ENCODE measurements around the gene NDFIP1. TPM values are rescaled to one million over a fixed set of nuclear protein-coding genes. Genes with fewer than 3 reads are reported as not detected.
"Not testable (repeated sequence)": the region's sequence is repeated elsewhere in the genome, so short reads cannot be mapped to it uniquely, and the experiment has no call there.

NDFIP1 gene
- total RNA-seq, 1 experiment from 2014 or later, result 40.7 TPM

GRCh38 chr5:142186857-142187594 lies 78.4 kb downstream of the NDFIP1 start:
- Histone ChIP-seq H3K9me2 (ENCODE audit: insufficient read depth) (no peaks in the 10 kb centered on the region), H2AFZ (no peak overlapping the region), H3K27ac (no peak overlapping the region), H3K79me2 (ENCODE audit: low read depth) (no peaks in the 10 kb centered on the region), H3K27me3 (ENCODE audit: insufficient read depth, low read depth) (no peaks in the 10 kb centered on the region), H4K20me1 (ENCODE audit: insufficient read depth) (no peaks in the 10 kb centered on the region), H3K9me3 (ENCODE audit: insufficient read depth, low read depth) (no peaks in the 10 kb centered on the region), H3K36me3 (ENCODE audit: low read depth) (no peaks in the 10 kb centered on the region), H3F3A (ENCODE audit: insufficient read depth, low read depth) (no peaks in the 10 kb centered on the region), H3K4me3 (no peak overlapping the region), H3K4me2 (peak overlapping the region; percentile 6; the same call in 1 of the 2 replicates), H3K4me1 (replicated peaks; ENCODE audit: insufficient read depth) (peaks cover 6% of the 10 kb centered on the region; the same call in 1 of the 2 replicates)
- no peak for TF ChIP-seq EZH2 (IDR thresholded peaks at IDR 0.05; ENCODE audit: low read depth)
- TF ChIP-seq CTCF (conservative IDR thresholded peaks at IDR 0.05), result no peak
- BruUV-seq (replicated peaks), result no TSS peak
- peak in 1 of 2 experiments; percentile 43 for DNase-seq
- POLR2A ChIA-PET (ENCODE audit: unreplicated experiment), result no interaction called here
- intact Hi-C loops (cut with micrococcal nuclease; ENCODE audit: unreplicated experiment), result no loop called here
- CTCF ChIA-PET, result no interaction called here

- H3K79me2 ChIP-seq (ENCODE audit: low read depth); CTCF ChIA-PET; H4K20me1 ChIP-seq (ENCODE audit: insufficient read depth); H3K27ac ChIP-seq; POLR2A ChIA-PET (ENCODE audit: unreplicated experiment); H3K27me3 ChIP-seq (ENCODE audit: insufficient read depth, low read depth); H3K4me3 ChIP-seq; H3F3A ChIP-seq (ENCODE audit: insufficient read depth, low read depth); intact Hi-C loops (cut with micrococcal nuclease; ENCODE audit: unreplicated experiment); H3K9me3 ChIP-seq (ENCODE audit: insufficient read depth, low read depth); H3K9me2 ChIP-seq (ENCODE audit: insufficient read depth); H3K36me3 ChIP-seq (ENCODE audit: low read depth); H3K4me2 ChIP-seq; DNase-seq; H2AFZ ChIP-seq; H3K4me1 ChIP-seq (replicated peaks; ENCODE audit: insufficient read depth); BruUV-seq (replicated peaks): not testable (repeated sequence)
These were observed 80.1 kb downstream of the NDFIP1 start for GRCh38 chr5:142188691-142189090.

GRCh38 chr5:142189813-142190212 lies 81.2 kb downstream of the NDFIP1 start:
- Histone ChIP-seq H3K79me2 (ENCODE audit: low read depth) (no peaks in the 10 kb centered on the region), H3K4me1 (replicated peaks; ENCODE audit: insufficient read depth) (peaks cover 6% of the 10 kb centered on the region; the same call in 1 of the 2 replicates), H3K9me2 (ENCODE audit: insufficient read depth) (no peaks in the 10 kb centered on the region), H3K27ac (no peak overlapping the region), H2AFZ (no peak overlapping the region), H3K4me2 (no peak overlapping the region), H3F3A (ENCODE audit: insufficient read depth, low read depth) (no peaks in the 10 kb centered on the region), H3K36me3 (ENCODE audit: low read depth) (no peaks in the 10 kb centered on the region), H3K27me3 (ENCODE audit: insufficient read depth, low read depth) (no peaks in the 10 kb centered on the region), H3K4me3 (no peak overlapping the region), H3K9me3 (ENCODE audit: insufficient read depth, low read depth) (no peaks in the 10 kb centered on the region), H4K20me1 (ENCODE audit: insufficient read depth) (no peaks in the 10 kb centered on the region)
- BruUV-seq (replicated peaks), result no TSS peak
- TF ChIP-seq CTCF (conservative IDR thresholded peaks at IDR 0.05) (no peak), EZH2 (IDR thresholded peaks at IDR 0.05; ENCODE audit: low read depth) (no peak)
- POLR2A ChIA-PET (ENCODE audit: unreplicated experiment), result no interaction called here
- no peak for DNase-seq
- CTCF ChIA-PET, result no interaction called here
- intact Hi-C loops (cut with micrococcal nuclease; ENCODE audit: unreplicated experiment), result no loop called here

- no peak overlapping the region for H3K4me2 ChIP-seq
- no peaks in the 10 kb centered on the region for H3K9me3 ChIP-seq (ENCODE audit: insufficient read depth, low read depth)
- no peaks in the 10 kb centered on the region for H4K20me1 ChIP-seq (ENCODE audit: insufficient read depth)
- no peak for TF ChIP-seq EZH2 (IDR thresholded peaks at IDR 0.05; ENCODE audit: low read depth)
- no peak for TF ChIP-seq CTCF (conservative IDR thresholded peaks at IDR 0.05)
- intact Hi-C loops (cut with micrococcal nuclease; ENCODE audit: unreplicated experiment), result no loop called here
- no peak overlapping the region for H3K4me3 ChIP-seq
- POLR2A ChIA-PET (ENCODE audit: unreplicated experiment), result no interaction called here
- no peaks in the 10 kb centered on the region for H3F3A ChIP-seq (ENCODE audit: insufficient read depth, low read depth)
- no peak overlapping the region for H3K27ac ChIP-seq
- H3K36me3 ChIP-seq (ENCODE audit: low read depth), result no peaks in the 10 kb centered on the region
- no peaks in the 10 kb centered on the region for H3K27me3 ChIP-seq (ENCODE audit: insufficient read depth, low read depth)
- no peaks in the 10 kb centered on the region for H3K79me2 ChIP-seq (ENCODE audit: low read depth)
- no peak for DNase-seq
- no peaks in the 10 kb centered on the region for H3K9me2 ChIP-seq (ENCODE audit: insufficient read depth)
- CTCF ChIA-PET, result no interaction called here
- no TSS peak for BruUV-seq (replicated peaks)
- no peak overlapping the region for H2AFZ ChIP-seq
- no peaks in the 10 kb centered on the region for H3K4me1 ChIP-seq (replicated peaks; ENCODE audit: insufficient read depth)
These were observed 83.2 kb downstream of the NDFIP1 start for GRCh38 chr5:142191776-142192175.
